SJSA1 (cell line): Measurements from ENCODE around the gene FOXI1. TPM values are rescaled to one million over a fixed set of nuclear protein-coding genes. Genes with fewer than 3 reads are reported as not detected.

ENCODE experiments used
- DNase-seq, 2 experiments: peaks; one replicate each; pipeline ENCODE4 v3.0.0-alpha.2; 2015 to 2020; ENCODE audit warnings: low spot score in 2 of 2, low read depth in 1 of 2
- H3K27ac ChIP-seq: fragments of 250-450 bp; sonication (Bioruptor Pico); 2 replicates; pipeline ENCODE4 v1.5.1; 2020; ENCODE audit warnings: mild to moderate bottlenecking, moderate library complexity
- H3K27me3 ChIP-seq: fragments of 250-450 bp; sonication (Bioruptor Pico); replicated peaks from 2 replicates; pipeline ENCODE4 v1.5.1; 2020; ENCODE audit warnings: mild to moderate bottlenecking, moderate library complexity
- H3K36me3 ChIP-seq: fragments of 250-450 bp; sonication (Bioruptor Pico); 2 replicates; pipeline ENCODE4 v1.5.1; 2020; ENCODE audit warnings: mild to moderate bottlenecking
- H3K4me1 ChIP-seq: fragments of 250-450 bp; sonication (Bioruptor Pico); replicated peaks from 2 replicates; pipeline ENCODE4 v1.6.1; 2021; ENCODE audit warnings: mild to moderate bottlenecking
- H3K4me3 ChIP-seq: fragments of 250-450 bp; sonication (Bioruptor Pico); 2 replicates; pipeline ENCODE4 v1.5.1; 2020; ENCODE audit warnings: mild to moderate bottlenecking
- H3K9me3 ChIP-seq: fragments of 250-450 bp; sonication (Bioruptor Pico); replicated peaks from 2 replicates; pipeline ENCODE4 v1.5.1; 2020; ENCODE audit warnings: mild to moderate bottlenecking
- total RNA-seq: library from RNA; depleted of rRNA; stranded (reverse); fragments of >200 nt; shearing (Covaris generic); gene quantifications from 2 replicates; pipeline ENCODE4 v1.2.3, GENCODE V29; 2014

Gene FOXI1
- total RNA-seq, 1 experiment from 2014 or later, result not detected

GRCh38 chr5:170141636-170142035 lies 35.9 kb downstream of the FOXI1 start:
- Histone ChIP-seq H3K9me3 (no peaks in the 10 kb centered on the region), H3K4me3 (no peak overlapping the region), H3K27me3 (no peaks in the 10 kb centered on the region; the same call in 1 of the 2 replicates), H3K27ac (no peak overlapping the region), H3K4me1 (no peaks in the 10 kb centered on the region), H3K36me3 (no peaks in the 10 kb centered on the region)
- no peak for DNase-seq

- Histone ChIP-seq H3K4me1 (no peaks in the 10 kb centered on the region), H3K36me3 (no peaks in the 10 kb centered on the region), H3K27ac (no peak overlapping the region), H3K27me3 (no peaks in the 10 kb centered on the region; the same call in 1 of the 2 replicates), H3K9me3 (no peaks in the 10 kb centered on the region), H3K4me3 (no peak overlapping the region)
- no peak for DNase-seq
These were observed 36.5 kb downstream of the FOXI1 start for GRCh38 chr5:170142196-170142595.

- Histone ChIP-seq H3K27me3 (no peaks in the 10 kb centered on the region; the same call in 1 of the 2 replicates), H3K4me1 (no peaks in the 10 kb centered on the region), H3K9me3 (no peaks in the 10 kb centered on the region), H3K36me3 (no peaks in the 10 kb centered on the region), H3K27ac (no peak overlapping the region), H3K4me3 (no peak overlapping the region)
- no peak for DNase-seq
These were observed 37.4 kb downstream of the FOXI1 start for GRCh38 chr5:170143091-170143490.

- Histone ChIP-seq H3K4me3 (no peak overlapping the region), H3K27me3 (no peaks in the 10 kb centered on the region; the same call in 1 of the 2 replicates), H3K9me3 (no peaks in the 10 kb centered on the region), H3K27ac (no peak overlapping the region), H3K4me1 (no peaks in the 10 kb centered on the region), H3K36me3 (no peaks in the 10 kb centered on the region)
- no peak for DNase-seq
These were observed 38.0 kb downstream of the FOXI1 start for GRCh38 chr5:170143710-170144109.

DNA sequence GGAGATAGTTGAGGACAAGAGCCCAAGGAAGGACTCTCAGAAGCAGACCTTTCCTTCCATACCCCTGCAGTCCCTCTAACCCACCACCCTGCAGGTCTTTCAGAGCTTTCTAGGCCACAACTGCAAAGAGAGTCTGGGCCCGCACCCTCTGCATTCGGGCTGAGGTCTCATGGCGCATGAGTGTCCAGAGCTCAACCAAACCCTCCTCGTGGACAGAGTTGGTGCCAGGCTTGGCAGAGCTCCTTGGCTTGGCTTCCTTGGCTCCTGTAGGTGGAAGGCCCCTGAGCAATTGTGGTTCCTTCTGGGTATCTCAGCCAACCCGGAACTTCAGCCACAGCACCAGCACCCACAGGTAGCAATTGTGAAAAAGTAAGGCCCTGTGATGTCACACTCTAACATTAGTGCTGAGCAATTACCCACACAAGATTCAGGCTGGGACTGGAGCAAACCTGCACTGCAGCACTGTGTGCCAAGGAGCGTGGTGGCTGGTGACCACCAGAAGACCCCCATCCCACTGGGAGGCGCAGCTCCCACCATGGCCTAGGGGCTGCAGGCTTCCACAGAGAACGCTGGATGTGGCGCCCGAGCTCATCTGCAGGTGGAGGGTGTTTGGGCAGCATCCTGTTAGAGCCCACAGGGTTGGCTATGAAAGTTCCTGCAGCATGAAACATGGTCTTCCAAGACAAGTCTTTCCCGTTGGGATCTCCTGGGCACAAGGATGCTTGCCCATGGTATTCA lies 38.8 kb downstream of the FOXI1 start:
- H3K4me1 ChIP-seq, result no peaks in the 10 kb centered on the region
- no peak for DNase-seq
- H3K27me3 ChIP-seq, result no peaks in the 10 kb centered on the region; the same call in 1 of the 2 replicates
- H3K36me3 ChIP-seq, result no peaks in the 10 kb centered on the region
- no peak overlapping the region for H3K27ac ChIP-seq
- no peaks in the 10 kb centered on the region for H3K9me3 ChIP-seq
- H3K4me3 ChIP-seq, result no peak overlapping the region

GRCh38 chr5:170145462-170145861 lies 39.8 kb downstream of the FOXI1 start:
- no peak for DNase-seq
- no peak overlapping the region for H3K27ac ChIP-seq
- H3K4me3 ChIP-seq, result no peak overlapping the region
- no peaks in the 10 kb centered on the region for H3K36me3 ChIP-seq
- H3K27me3 ChIP-seq, result no peaks in the 10 kb centered on the region; the same call in 1 of the 2 replicates
- no peaks in the 10 kb centered on the region for H3K9me3 ChIP-seq
- no peaks in the 10 kb centered on the region for H3K4me1 ChIP-seq

- Histone ChIP-seq H3K4me1 (peaks cover 16% of the 10 kb centered on the region), H3K9me3 (no peaks in the 10 kb centered on the region), H3K4me3 (no peak overlapping the region), H3K36me3 (no peaks in the 10 kb centered on the region), H3K27me3 (no peaks in the 10 kb centered on the region; the same call in 1 of the 2 replicates), H3K27ac (no peak overlapping the region)
- peak in 1 of 2 experiments; percentile 34 for DNase-seq
These were observed 41.5 kb downstream of the FOXI1 start for GRCh38 chr5:170147051-170147752.

- no peaks in the 10 kb centered on the region for H3K27me3 ChIP-seq
- no peaks in the 10 kb centered on the region for H3K36me3 ChIP-seq
- H3K4me1 ChIP-seq, result peaks cover 18% of the 10 kb centered on the region
- H3K4me3 ChIP-seq, result no peak overlapping the region
- no peak overlapping the region for H3K27ac ChIP-seq
- no peak for DNase-seq
- H3K9me3 ChIP-seq, result no peaks in the 10 kb centered on the region
These were observed 42.1 kb downstream of the FOXI1 start for GRCh38 chr5:170147753-170148264.

- no peaks in the 10 kb centered on the region for H3K36me3 ChIP-seq
- no peaks in the 10 kb centered on the region for H3K9me3 ChIP-seq
- peak in 1 of 2 experiments; percentile 38 for DNase-seq
- H3K4me1 ChIP-seq, result peaks cover 18% of the 10 kb centered on the region
- H3K4me3 ChIP-seq, result no peak overlapping the region
- H3K27ac ChIP-seq, result no peak overlapping the region
- no peaks in the 10 kb centered on the region for H3K27me3 ChIP-seq
These were observed 42.9 kb downstream of the FOXI1 start for GRCh38 chr5:170148430-170149205.

- Histone ChIP-seq H3K9me3 (no peaks in the 10 kb centered on the region), H3K4me3 (no peak overlapping the region), H3K27ac (no peak overlapping the region), H3K4me1 (peaks cover 18% of the 10 kb centered on the region), H3K36me3 (no peaks in the 10 kb centered on the region), H3K27me3 (no peaks in the 10 kb centered on the region)
- no peak for DNase-seq
These were observed 43.5 kb downstream of the FOXI1 start for GRCh38 chr5:170149206-170149515.

- Histone ChIP-seq H3K4me3 (no peak overlapping the region), H3K4me1 (peaks cover 18% of the 10 kb centered on the region), H3K36me3 (no peaks in the 10 kb centered on the region), H3K9me3 (no peaks in the 10 kb centered on the region), H3K27me3 (no peaks in the 10 kb centered on the region), H3K27ac (peak overlapping the region; percentile 52; the same call in 1 of the 2 replicates)
- DNase-seq, result peak in 1 of 2 experiments; percentile 19
These were observed 45.0 kb downstream of the FOXI1 start for GRCh38 chr5:170150713-170151096.

DNA sequence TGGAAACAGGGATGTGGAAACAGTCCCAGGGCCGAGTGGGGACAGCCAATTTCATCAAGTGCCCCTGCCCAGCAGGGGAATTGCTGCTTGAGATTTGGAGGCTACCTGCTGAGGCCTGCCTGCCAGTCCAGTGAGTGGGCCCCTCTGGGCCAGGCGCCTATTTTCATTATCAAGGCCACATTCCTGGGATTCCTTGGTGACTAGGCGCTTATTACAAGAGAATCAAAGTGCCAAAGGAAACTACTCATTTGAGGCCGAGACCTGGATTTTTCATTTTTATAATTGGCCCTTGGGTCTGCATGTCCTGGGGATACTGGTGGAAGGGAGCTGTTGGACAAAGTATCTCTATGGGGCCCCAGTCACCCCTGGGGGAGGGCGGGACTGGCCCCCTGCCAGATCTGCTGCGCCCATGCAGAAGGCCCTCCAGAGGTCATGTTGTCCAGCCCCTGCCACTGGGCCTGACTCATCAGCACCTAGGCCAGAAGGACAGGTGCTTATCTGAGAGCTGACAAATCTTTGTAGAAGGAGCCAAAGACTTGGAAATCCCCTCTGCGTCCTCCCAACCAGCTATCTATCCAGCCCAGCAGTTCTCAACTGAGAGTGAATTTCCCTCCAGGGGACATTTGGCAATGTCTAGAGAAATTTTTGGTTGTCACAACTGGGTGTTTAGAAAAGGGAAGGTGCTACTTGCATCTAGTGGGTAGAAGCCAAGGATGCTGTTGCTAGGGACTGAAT lies 45.6 kb downstream of the FOXI1 start:
- H3K36me3 ChIP-seq, result no peaks in the 10 kb centered on the region
- H3K27me3 ChIP-seq, result no peaks in the 10 kb centered on the region
- H3K4me3 ChIP-seq, result no peak overlapping the region
- peak; percentile 85 to 86 for DNase-seq
- peak overlapping the region; percentile 52 for H3K27ac ChIP-seq
- no peaks in the 10 kb centered on the region for H3K9me3 ChIP-seq
- peaks cover 18% of the 10 kb centered on the region for H3K4me1 ChIP-seq

GRCh38 chr5:170152767-170153166 lies 47.1 kb downstream of the FOXI1 start:
- peaks cover 18% of the 10 kb centered on the region for H3K4me1 ChIP-seq
- H3K27me3 ChIP-seq, result no peaks in the 10 kb centered on the region
- H3K4me3 ChIP-seq, result no peak overlapping the region
- DNase-seq, result no peak
- no peaks in the 10 kb centered on the region for H3K36me3 ChIP-seq
- H3K9me3 ChIP-seq, result no peaks in the 10 kb centered on the region
- no peak overlapping the region for H3K27ac ChIP-seq
